Anterior cingulate cortex (tissue), 58 donors: ENCODE measurements around the gene FATE1.
"Not testable (repeated sequence)": the region's sequence is repeated elsewhere in the genome, so short reads cannot be mapped to it uniquely, and the experiment has no call there.

Experiments used
- DNase-seq, 58 donors: peaks; one replicate each; lab custom pipeline; 2025; lab: John Stamatoyannopoulos, UW

The FATE1 gene, protein sequence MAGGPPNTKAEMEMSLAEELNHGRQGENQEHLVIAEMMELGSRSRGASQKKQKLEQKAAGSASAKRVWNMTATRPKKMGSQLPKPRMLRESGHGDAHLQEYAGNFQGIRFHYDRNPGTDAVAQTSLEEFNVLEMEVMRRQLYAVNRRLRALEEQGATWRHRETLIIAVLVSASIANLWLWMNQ

DNA sequence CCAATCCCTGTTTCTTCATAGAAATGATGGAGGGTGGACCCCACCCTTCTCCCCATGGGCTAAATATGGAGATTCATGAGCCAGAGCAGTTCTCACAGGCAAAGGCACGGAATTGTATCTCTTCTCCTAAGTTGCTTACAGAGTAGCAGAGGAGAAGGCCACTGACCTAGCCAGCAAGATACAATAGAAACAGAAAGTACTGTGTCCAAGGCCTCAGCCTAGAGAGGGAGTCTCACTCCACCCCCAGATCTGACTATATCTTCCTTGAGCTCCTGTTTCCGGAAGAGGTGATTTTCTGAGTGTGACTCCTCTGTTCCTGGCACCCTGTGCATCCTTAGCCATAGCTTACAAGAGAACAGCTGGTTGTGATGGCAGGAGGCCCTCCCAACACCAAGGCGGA is at the start of gene FATE1:
TSS of gene FATE1 (plus strand) at position 284 of the 400 bp plus-strand sequence. CDS start at position 369, 85 bp downstream.
- no peak for DNase-seq

DNA sequence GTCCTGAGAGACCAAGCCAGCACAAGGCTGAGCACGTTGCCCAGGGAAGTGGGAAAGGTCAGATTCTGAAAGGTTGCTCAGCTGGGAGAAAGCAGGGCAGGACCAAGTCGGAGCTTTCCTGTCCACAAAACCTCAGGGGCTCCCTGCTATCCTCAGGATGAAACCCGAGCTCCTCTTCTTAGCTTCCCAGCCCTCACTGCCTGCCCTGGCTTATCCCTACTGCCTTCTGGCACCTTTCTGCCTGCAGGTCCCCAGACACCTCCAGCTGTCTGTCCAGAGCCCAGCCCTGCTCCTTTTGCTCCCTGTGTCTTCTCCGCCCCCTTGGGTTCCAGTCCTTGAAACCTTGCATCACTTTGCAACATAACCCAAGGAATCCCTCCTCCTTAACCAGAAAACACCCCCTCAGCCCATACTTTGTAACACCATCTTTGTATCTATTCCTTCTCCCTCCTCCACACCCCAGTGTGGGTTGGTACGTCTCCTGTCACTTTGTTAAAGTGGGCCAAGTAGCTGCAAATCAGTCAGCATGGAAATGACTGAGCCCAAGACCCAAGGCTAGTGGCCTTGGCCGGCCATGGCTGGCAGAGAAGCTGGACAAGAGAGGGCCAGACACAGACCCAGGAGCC is 40.6 kb upstream of the FATE1 start:
- DNase-seq: no peak

DNA sequence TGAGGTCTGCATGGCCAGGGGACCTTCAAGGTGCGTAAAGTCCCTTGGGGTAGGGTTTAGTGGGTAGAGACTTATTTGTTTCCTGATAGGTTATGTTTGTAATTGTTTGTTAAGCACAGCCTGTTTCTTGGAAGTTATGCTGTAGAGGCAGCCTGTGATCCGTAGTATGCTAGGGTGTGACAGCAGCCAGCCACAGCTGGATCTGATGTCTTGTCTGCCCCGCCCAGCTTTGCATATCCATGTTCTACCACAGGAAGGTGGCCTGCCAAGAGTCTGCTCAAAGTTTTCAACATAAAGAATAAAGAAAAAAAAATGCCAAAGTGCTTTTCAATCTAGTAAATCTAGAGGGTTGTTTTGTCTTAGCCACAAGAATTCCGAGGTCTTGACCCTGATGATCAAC is 39.6 kb upstream of the FATE1 start:
- DNase-seq: no peak

DNA sequence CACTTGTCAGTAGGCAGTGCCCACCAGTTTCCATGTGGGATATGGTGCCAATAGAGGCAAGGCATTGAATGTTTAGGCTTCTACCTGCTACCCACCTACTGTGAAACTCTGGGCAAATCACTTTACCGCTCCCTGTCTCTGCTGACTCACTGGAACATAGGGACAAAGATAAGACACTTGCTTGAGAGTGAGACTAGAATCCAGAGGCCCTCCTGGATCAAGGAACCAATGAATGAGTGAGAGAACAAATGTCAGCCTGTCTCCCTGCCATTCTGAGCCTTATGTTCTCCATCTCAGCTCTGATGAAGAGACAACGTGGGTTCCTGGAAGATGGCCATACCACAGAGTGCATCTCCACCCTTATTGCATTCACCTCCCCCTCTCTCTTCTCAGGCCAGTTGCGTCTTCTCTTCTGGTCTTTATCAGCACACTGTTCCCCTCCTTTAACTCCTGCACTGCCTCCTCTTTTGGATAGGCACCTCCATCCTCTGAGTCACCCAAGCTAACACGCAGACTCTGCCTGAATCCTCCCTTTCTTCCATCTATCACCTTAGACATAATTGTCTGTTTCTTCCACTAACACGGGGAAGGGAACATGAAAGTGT is 35.9 kb upstream of the FATE1 start:
- DNase-seq: no peak

DNA sequence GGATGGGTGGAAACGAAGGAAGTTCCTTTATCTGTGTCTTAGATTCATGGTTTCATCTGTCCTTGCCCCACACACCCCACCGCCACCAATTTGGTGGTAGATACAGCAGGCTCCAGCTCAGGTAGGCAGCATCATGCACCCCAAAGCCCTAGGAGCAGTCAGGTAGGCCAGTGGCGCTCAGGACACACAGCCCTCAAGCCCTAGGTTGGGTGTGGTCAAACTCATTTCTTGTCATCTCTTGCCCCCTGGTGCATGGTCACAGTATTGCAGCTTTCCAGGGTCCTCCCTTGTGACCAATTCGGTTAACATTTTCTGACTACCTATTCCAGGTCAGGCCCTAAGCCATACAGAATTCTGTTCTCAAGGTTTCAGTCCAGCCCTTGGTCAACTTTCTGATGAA is 35.0 kb upstream of the FATE1 start:
- peak in 16 of 58 donors; percentile 1 to 45 (median 6) for DNase-seq

DNA sequence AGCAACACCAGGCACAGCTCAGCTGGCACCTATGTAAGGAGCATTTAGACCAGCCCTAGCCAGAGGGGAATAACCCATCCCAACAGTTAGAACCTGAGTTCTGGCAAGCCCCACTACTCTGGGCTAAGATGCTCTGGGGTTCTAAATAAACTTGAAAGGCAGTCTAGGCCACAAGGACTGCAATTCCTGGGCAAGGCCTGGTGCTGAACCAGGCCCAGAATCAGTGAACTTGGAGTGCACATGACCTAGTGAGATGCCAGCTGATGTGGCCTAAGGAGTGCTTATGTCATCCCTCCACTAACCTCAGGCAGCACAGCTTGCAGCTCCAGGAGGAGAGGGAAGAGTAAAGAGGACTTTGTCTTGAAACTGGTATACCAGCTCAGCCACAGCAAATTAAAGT is 28.2 kb upstream of the FATE1 start:
- DNase-seq: no peak

DNA sequence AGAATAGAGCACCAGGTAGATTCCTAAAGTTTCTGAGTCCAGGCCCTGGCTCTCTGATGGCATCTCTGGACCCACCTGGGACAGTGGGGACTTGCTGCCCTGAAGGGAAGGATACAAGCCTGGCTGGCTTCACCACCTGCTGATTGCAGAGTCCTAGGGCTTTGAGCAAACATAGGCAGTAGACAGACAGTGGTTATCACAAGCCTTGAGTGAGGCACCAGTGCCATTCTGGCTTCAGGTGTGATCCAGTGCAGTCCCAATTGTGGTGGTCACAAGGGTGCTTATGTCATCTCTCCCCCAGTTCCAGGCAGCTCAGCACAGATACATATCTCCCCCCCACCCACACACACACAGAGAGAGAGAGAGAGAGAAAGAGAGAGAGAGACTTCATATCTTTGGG is 27.1 kb upstream of the FATE1 start:
- no peak for DNase-seq

DNA sequence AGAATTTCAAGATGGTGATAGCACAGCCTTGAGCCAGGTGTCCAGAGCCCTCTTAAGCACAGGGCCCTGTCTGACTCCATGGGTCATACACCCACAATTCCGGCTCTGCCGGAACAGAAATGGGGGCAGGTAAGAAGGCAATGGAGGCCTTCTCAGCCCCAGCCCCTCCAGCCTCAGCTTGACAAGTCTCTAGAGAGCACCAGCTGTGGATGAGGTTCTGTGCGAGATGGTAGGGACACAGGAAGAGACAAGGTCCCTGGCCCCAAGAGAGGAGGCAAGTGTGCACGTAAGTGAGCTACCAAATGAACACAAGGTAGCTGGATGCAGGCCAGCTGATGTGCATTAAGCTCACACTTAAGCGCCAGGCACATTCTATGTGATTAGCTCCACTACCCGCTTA is 23.0 kb upstream of the FATE1 start:
- DNase-seq: no peak

DNA sequence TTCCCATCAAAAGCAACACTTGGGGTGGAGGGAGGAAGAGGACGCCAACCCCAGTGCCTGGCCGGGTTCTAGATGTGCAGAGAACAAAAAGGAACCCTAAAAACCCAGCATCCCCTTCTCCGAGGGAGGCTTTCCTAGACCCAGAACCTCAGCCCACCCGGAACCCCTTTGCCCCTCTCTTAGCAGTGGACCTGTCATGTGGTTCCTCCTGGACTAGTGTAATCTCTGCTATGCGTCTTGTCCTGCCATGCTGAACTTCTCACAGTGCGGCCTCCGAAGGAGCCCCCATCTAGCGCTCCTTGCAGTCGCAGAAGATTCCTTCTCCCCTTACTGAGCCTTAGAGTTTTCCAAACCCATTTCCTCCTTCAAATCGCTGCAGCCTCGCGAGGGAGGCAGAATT is 21.7 kb upstream of the FATE1 start:
- no peak for DNase-seq

DNA sequence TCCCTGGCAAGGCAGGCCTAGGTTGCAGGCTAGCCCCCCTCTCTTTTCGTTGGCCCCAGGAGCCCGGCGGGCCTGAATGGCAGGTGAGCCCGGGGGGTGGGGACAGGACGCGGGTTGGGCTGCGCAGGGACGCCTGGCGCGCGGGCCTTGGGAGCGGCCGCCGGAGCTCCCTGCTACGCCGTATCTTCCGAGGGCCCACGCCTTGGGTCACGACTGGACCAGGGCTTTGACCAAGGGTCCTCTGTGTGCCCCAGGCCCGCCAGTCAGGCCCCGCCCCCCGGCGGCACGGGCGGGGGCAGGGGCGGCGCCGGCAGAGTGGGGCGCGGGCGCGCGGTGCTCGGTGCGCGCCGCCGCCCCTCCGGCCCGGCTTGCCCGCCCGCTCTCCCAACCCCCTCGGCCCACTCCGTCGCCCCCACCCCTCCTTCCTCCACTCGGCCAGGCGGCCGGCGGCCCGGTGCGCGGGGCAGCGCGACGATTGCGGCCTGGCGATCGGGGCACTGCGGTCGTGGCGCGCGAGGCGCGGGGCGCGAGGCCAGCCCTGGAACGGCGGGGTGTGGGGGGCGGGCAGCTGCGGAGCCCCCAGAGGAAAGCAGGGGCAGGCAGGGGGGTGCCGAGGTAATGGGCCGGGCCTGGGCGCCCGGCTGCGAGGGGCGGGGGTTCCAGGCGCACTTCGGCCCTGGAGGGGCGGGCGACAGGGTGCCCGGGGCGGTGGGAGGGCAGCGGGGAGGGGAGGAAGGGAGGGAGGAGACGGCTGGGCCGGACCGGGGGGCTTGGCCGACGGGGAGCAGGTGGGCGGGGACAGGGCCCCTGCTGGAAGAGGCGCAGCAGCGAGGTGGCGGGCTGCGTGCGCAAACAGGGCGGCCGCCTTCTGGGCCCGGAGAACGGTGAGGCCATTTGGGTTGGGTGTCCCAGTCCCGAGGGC is 20.9 kb upstream of the FATE1 start, which contains the start of gene PRRG3:
TSS of gene PRRG3 (plus strand) at position 798 of the 922 bp plus-strand sequence. CDS start 3,357 bp downstream, outside the sequence.
- peak in 1 of 58 donors; percentile 6 for DNase-seq

DNA sequence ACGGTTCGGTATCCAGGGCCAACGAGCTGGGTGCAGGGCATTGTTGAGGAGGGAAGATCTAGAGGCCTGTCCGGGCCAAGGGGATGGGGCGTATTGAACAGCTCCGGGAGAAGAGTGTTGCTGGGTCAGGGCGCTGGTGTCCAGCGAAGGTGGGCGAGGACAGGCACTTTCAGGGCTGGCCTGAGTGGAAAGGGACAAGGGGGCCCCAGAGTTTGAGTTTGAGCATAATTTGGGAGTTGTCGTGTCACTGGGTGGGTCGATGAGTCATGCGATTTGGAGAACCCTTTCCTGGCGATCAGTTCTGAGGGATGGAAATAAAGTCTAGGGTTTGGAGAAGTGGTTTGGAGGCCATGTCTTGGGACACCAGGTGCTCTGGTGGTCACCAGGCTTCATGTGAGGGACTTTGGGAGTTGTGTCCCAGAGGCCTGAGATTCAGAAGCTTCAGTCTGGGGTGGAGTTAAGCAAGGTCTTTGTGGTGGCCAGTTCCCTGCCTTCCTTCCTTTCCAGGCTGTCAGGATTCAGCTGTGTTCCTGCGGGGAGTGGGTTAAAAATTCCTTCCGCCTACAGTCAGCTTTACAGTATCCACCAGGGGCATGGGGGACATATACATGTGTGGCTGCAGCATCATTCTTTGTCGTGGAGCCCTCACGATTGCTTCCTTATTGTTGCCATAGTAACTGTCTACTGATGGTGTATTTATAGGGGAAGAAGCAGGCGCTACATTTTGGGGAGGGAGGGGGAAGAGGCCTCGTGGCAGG is 20.1 kb upstream of the FATE1 start:
- DNase-seq: peak in 4 of 58 donors; percentile 4 to 22 (median 8)

DNA sequence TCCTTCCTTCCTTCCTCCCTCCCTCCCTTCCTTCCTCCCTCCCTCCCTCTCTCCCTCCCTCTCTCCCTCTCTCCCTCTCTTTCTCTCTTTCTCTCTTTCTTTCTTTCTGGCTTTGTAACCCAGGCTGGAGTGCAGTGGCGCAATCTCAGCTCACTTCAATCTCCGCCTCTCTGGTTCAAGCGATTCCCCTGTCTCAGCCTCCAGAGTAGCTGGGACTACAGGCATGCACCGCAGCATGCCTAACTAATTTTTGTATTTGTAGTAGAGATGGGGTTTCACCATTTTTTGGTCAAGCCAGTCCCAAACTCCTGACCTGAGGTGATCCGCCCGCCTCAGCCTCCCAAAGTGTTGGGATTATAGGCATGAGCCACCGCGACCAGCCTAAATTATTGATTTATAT is 18.8 kb upstream of the FATE1 start:
- DNase-seq: not testable (repeated sequence)

DNA sequence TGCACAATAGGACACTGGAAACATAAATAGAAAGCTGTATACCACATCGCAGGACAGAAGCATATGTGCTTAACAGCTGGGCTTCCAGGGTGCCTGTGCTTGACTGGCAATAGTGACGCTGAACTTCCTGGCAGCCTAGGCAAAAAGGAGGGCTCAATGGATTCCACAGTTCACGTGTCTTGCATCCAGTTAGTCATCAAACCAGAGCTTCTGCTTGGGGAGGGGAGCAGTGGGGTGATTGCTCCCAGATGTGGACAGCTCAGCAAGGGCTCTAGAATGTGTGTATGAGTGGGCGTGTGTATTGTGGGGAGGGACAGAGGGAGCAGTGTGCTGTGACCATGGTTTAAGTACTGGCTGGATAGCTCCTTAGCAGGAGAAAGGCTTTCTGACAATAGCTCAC is 18.3 kb upstream of the FATE1 start:
- DNase-seq: no peak

DNA sequence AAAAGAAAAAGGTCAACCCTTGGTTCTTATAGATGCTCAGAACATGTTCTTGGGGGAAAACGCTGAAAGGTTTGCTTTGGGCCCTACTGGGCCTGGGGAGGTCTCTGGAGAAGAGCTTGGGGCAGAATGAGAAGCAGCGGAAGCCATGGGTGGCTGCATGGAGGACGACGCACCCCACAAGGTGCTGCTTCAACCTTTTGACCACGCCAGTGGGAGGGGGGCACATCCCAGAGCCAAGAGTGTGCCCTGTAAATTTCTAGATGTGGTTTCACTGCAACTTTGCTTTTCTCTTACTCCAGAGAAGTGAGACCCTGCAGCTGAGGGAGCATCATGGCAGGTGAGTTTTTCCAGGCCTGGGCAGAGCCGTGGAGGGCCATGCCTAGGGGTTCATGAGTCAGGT is 17.4 kb upstream of the FATE1 start:
- no peak for DNase-seq

DNA sequence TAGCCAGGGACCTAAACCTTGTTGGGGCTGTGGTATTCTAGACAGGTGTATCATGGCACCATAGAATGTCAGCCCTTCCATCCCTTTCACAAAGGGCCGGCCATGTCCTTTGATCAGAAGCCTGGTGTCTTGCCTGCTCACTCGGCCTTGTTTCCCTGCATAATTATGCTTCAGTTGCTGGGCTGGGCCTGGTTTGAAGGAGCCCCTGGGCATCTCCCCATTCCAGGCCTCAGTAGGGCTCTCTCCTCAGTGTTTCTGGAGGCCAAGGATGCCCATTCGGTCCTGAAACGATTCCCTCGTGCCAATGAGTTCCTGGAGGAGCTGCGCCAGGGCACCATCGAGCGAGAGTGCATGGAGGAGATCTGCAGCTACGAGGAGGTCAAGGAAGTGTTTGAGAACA is 16.1 kb upstream of the FATE1 start:
- no peak for DNase-seq

DNA sequence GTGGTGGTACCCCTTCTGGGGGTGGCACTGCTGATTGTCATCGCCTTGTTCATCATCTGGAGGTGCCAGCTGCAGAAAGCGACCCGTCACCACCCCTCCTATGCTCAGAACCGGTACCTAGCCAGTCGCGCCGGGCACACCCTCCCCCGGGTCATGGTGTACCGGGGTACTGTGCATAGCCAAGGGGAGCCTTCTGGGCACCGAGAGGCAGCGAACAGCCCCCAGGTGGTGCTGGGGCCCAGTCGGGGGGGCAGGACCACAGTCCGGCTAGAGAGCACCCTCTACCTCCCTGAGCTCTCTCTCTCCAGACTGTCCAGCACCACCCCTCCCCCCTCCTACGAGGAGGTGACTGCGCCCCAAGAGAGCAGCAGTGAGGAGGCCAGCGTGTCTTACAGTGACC is 15.3 kb upstream of the FATE1 start:
- DNase-seq: no peak

DNA sequence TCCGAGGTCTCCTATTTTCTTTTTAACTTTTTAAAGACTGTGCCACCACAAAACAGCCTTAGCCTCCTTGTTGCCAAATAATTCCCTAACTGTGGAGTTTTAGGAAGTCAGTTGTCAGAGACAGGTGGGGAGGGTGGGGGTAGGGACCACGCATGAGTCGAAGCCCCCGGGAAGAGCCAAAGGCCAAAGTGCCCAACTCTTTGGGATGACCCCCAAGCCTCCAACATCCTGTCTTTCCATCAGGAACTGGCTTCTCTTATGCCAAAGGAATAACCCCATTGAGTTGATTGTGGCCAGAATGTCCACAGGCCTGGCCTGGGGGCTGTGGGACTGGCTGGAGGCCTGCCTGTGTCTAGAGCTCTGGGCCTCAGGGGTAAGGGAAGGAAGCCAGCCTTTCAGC is 14.8 kb upstream of the FATE1 start:
- DNase-seq: no peak

DNA sequence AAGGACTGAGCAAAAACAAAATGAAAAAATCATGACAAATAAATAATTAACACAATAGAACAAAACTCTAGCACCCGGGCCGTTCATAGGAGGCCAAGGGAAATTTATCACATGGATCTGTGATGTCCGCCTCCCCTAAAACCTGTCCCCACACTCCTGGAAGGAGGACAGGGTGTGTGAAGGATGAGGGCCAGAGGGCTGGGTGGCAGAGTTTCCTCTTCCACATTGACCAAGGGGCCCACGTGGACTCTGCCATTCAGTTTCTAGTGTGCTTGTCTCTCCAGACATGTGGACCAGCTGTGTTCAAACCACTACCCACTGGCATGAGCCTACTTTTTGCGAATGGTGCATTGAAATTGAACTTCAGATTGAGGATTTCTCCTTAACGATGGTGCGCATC is 14.3 kb upstream of the FATE1 start:
- DNase-seq: no peak

DNA sequence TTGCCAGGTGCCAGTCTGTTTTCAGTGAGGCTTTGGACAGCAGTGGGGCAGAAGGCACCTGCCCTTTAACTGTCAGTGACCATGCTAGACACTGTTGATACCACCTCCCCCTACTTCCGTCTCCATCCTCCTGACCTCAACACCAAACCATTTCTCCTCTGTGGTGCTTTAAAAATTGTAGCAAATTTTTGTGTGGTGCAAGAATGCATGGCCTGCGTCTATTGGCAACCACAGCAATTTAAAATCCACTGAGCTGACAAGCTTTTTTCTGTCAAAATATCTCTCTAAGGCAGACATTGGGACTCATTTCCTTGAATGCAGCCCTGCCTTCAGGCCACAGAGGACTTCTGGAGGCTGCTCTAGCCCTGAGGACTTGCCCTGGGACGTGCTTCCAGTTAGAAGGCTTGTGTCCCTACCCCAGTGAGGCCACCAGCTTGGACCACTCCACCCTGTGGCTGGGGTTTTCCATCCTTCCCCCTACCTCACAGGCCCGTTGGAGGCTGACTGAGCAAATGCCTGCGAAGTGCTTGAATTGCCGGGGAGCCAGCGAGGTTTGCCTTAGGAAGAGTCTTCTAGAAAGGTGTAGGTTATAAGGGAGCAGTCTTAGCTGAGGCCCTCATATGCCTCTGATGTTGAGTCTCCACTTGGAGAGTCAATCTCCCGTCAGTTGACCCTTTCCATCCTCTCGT is 13.7 kb upstream of the FATE1 start:
- DNase-seq: no peak
